CD4-positive, alpha-beta T cell (primary cell): ENCODE data around the gene KCNG1. TPM values are rescaled to one million over a fixed set of nuclear protein-coding genes. Genes with fewer than 3 reads are reported as not detected.

Experiments used
- ATAC-seq: fragments of 200-7000 bp; cut with Tn5 transposase; one replicate; pipeline ENCODE4 v1.10.0; 2022; ENCODE audit warnings: mild to moderate bottlenecking; ENCODE audit not compliant: poor library complexity
- CTCF ChIA-PET: fragments of 350-600 bp; sonication (Branson Sonifier 250); formaldehyde crosslinking; loops from one replicate; lab custom pipeline; 2021; ENCODE audit warnings: antibody characterized with exemption, inconsistent platforms; lab: Charles Lee
- POLR2A ChIA-PET: fragments of 350-600 bp; sonication (Branson Sonifier 250); formaldehyde crosslinking; loops from one replicate; lab custom pipeline; 2021; ENCODE audit warnings: antibody characterized with exemption, inconsistent platforms; lab: Charles Lee
- DNase-seq, 14 experiments: peaks; one replicate each; pipeline ENCODE4 v3.0.0-alpha.2; 2013 to 2020; ENCODE audit warnings: mixed read lengths in 2 of 14
- H3K27ac ChIP-seq, 2 donors: one replicate each; pipeline versions ENCODE4 v1.5.1 to v1.7.0; 2013; ENCODE audit warnings: low read length in 2 of 2, low read depth in 1 of 2, mild to moderate bottlenecking in 1 of 2
- H3K27me3 ChIP-seq, 2 experiments: 1 replicate in 1 of 2; 2 replicates in 1 of 2; pipeline versions ENCODE4 v1.6.1 to v1.7.0; 2013; ENCODE audit warnings: low read length in 2 of 2, control low read depth in 1 of 2, mild to moderate bottlenecking in 1 of 2, moderate library complexity in 1 of 2; ENCODE audit not compliant: insufficient read depth in 2 of 2, control insufficient read depth in 1 of 2
- H3K36me3 ChIP-seq: one replicate; pipeline ENCODE4 v1.6.1; 2013; ENCODE audit warnings: low read length, control low read depth; ENCODE audit not compliant: insufficient read depth
- H3K4me1 ChIP-seq: one replicate; pipeline ENCODE4 v1.6.1; 2013; ENCODE audit warnings: low read length, control low read depth; ENCODE audit not compliant: insufficient read depth
- H3K4me3 ChIP-seq: one replicate; pipeline ENCODE4 v1.5.1; 2013; ENCODE audit warnings: mild to moderate bottlenecking, low read length, moderate library complexity
- H3K9me3 ChIP-seq, 2 experiments: 1 replicate in 1 of 2; 2 replicates in 1 of 2; pipeline versions ENCODE4 v1.6.1 to v1.7.0; 2013; ENCODE audit warnings: low read length in 2 of 2, mild to moderate bottlenecking in 2 of 2, control low read depth in 1 of 2, moderate library complexity in 1 of 2; ENCODE audit not compliant: control insufficient read depth in 1 of 2, insufficient read depth in 1 of 2
- H3K27ac Mint-ChIP-seq: one replicate; pipeline ENCODE4 v1.8.0; 2020; ENCODE audit warnings: mixed read lengths
- H3K27me3 Mint-ChIP-seq: one replicate; pipeline ENCODE4 v1.8.0; 2021; ENCODE audit warnings: mixed read lengths
- H3K36me3 Mint-ChIP-seq: one replicate; pipeline ENCODE4 v1.8.0; 2021; ENCODE audit warnings: low read depth, mixed read lengths
- H3K4me1 Mint-ChIP-seq: one replicate; pipeline ENCODE4 v1.8.0; 2021; ENCODE audit warnings: low read depth, mixed read lengths
- H3K4me3 Mint-ChIP-seq: one replicate; pipeline ENCODE4 v1.8.0; 2020; ENCODE audit warnings: mild to moderate bottlenecking, mixed read lengths
- H3K9me3 Mint-ChIP-seq: one replicate; pipeline ENCODE4 v1.8.0; 2020; ENCODE audit warnings: mixed read lengths
- intact Hi-C, 2 experiments: fragments of 100-400 bp; cut with DNase I in 1 of 2; cut with micrococcal nuclease in 1 of 2; formaldehyde crosslinking; loops; one replicate each; pipeline versions ENCODE4 v1.15.1 to v1.9.0; 2023 to 2025; cut with DNase I, micrococcal nuclease
- total RNA-seq, 174 experiments: library from RNA in 2 of 174; stranded (reverse) in 2 of 174; gene quantifications; one replicate each; pipeline ENCODE4 v1.2.3 and lab custom pipeline; 2021 to 2026
- TF ChIP-seq, protein P1 (sequence below): fragments of 200-600 bp; IDR thresholded peaks from one replicate; pipeline ENCODE4 v1.8.0; 2022; ENCODE audit warnings: antibody characterized with exemption, mild to moderate bottlenecking

KCNG1 gene
- total RNA-seq, 2 experiments from 2014 or later, result not detected

DNA sequence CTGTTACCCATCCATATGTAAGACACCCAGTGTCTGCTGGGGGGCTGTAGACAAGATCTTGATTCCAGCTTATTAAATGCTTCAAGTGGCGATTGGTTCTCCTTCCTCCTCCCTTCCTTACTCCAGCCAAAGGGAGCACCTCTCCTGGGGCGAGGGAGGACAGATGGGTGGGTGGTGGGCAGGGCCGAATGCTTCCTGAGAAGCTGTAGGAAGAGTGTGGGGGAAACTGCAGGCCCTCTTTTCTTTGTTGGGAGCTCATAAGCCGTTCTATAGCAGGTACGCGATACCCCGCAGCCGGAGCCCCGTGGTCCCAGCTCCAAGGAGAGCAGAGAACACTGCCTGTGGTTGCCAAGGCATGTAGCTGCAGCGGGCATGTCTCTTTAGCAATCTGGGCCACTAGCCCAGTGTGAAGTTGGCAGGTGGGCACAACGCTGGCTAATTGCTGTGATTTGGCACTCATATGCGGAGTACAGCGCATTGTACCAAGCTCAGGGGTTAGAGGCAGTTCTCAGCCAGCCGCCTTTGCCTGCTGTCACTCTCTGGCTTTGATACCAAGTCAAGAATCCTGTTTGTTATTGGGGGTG, 14.7 kb upstream of the KCNG1 start:
- H3K36me3 Mint-ChIP-seq, result no peaks in the 10 kb centered on the region
- Histone ChIP-seq H3K27ac (no peak overlapping the region), H3K27me3 (peaks cover 2 to 16% of the 10 kb centered on the region in 2 experiments), H3K4me3 (no peak overlapping the region), H3K9me3 (peaks cover 0 to 5% of the 10 kb centered on the region in 2 experiments), H3K4me1 (no peaks in the 10 kb centered on the region), H3K36me3 (no peaks in the 10 kb centered on the region)
- H3K27me3 Mint-ChIP-seq, result peaks cover 33% of the 10 kb centered on the region
- TF ChIP-seq, protein P1, sequence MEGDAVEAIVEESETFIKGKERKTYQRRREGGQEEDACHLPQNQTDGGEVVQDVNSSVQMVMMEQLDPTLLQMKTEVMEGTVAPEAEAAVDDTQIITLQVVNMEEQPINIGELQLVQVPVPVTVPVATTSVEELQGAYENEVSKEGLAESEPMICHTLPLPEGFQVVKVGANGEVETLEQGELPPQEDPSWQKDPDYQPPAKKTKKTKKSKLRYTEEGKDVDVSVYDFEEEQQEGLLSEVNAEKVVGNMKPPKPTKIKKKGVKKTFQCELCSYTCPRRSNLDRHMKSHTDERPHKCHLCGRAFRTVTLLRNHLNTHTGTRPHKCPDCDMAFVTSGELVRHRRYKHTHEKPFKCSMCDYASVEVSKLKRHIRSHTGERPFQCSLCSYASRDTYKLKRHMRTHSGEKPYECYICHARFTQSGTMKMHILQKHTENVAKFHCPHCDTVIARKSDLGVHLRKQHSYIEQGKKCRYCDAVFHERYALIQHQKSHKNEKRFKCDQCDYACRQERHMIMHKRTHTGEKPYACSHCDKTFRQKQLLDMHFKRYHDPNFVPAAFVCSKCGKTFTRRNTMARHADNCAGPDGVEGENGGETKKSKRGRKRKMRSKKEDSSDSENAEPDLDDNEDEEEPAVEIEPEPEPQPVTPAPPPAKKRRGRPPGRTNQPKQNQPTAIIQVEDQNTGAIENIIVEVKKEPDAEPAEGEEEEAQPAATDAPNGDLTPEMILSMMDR, result no peak
- H3K4me3 Mint-ChIP-seq, result no peak overlapping the region
- no peak for DNase-seq
- intact Hi-C loops, result no loop called here
- ChIA-PET POLR2A (no interaction called here), CTCF (no interaction called here)
- no peak for ATAC-seq
- H3K27ac Mint-ChIP-seq, result no peak overlapping the region
- no peaks in the 10 kb centered on the region for H3K4me1 Mint-ChIP-seq
- H3K9me3 Mint-ChIP-seq, result no peaks in the 10 kb centered on the region

DNA sequence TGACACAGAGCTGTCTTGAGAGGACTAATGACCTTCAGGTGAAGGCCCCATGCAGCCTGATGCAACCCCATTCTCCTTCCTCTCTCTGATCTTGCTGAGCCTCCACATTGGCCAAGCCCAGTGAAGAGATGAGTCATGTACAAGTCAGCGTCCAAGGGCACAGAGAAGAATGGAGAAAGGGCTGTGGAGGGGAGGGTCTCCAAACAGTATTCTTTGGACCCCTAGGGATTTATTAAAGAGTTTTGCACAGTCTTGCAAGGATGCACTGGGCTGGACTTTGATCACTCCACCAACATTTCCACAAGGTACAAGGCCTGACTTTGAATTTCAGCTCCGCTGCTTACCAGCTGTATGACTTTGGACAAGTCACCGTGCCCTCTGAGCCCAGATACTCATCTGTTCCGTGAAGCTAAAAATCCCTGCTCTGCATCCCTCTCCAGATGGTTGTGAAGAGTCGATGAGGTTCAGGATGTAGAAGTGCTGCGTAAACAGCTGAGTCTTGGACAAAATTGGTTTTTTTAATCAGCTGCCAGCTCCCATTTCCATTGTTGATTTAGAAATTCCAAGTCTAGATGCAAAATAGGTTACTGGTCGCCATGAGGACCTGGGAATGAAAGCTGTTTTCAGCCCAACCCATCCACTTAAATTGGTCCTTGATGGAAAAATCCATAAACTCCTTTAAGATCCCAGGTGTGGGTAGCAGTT, 14.1 kb upstream of the KCNG1 start:
- CTCF ChIA-PET, result no interaction called here
- no peak overlapping the region for H3K27ac Mint-ChIP-seq

DNA sequence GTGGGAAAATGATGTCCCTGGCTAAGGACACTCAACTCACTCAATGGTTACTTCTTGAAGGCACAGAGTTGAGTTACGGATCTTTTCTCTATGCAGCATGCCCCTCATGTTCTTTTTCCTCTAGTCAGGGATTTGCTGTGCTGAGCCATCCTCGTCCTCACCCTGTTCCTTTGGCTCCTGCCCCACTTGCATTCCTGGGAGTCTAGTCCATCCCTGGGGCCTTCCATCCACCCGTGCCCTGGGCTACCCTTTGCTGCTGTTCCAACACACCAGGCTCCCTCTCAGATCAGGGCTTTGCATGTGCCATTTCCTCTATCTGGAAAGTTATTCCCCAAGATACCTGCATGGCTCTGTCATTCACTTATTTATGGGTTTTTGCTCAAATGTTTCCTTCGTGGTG, 13.3 kb upstream of the KCNG1 start:
- Mint-ChIP-seq H3K27ac (no peak overlapping the region), H3K4me3 (no peak overlapping the region), H3K4me1 (no peaks in the 10 kb centered on the region), H3K36me3 (no peaks in the 10 kb centered on the region), H3K27me3 (peaks cover 47% of the 10 kb centered on the region), H3K9me3 (no peaks in the 10 kb centered on the region)
- ATAC-seq, result no peak
- Histone ChIP-seq H3K27ac (no peak overlapping the region), H3K9me3 (peaks cover 0 to 5% of the 10 kb centered on the region in 2 experiments), H3K36me3 (no peaks in the 10 kb centered on the region), H3K4me1 (no peaks in the 10 kb centered on the region), H3K4me3 (no peak overlapping the region), H3K27me3 (peaks cover 7 to 21% of the 10 kb centered on the region in 2 experiments)
- TF ChIP-seq, protein P1, result no peak
- POLR2A ChIA-PET, result no interaction called here
- DNase-seq, result no peak
- intact Hi-C loops, result no loop called here
- CTCF ChIA-PET, result no interaction called here

More for the DNA sequence above, 14.1 kb upstream of the KCNG1 start:
- intact Hi-C loops, result no loop called here
- POLR2A ChIA-PET, result no interaction called here
- DNase-seq, result no peak
- Mint-ChIP-seq H3K27me3 (peaks cover 40% of the 10 kb centered on the region), H3K4me3 (no peak overlapping the region), H3K9me3 (no peaks in the 10 kb centered on the region), H3K36me3 (no peaks in the 10 kb centered on the region), H3K4me1 (no peaks in the 10 kb centered on the region)
- H3K27me3 ChIP-seq, result peaks cover 3 to 20% of the 10 kb centered on the region in 2 experiments
- no peaks in the 10 kb centered on the region for H3K36me3 ChIP-seq
- no peak overlapping the region for H3K27ac ChIP-seq
- no peak for ATAC-seq
- H3K9me3 ChIP-seq, result peaks cover 0 to 5% of the 10 kb centered on the region in 2 experiments
- TF ChIP-seq, protein P1, result no peak
- no peaks in the 10 kb centered on the region for H3K4me1 ChIP-seq
- H3K4me3 ChIP-seq, result no peak overlapping the region
